BE2C (cell line): Measurements from ENCODE around the gene NSMCE3.

Source experiments
- DNase-seq: peaks from one replicate; pipeline ENCODE4 v3.0.0-alpha.2; 2020
- H3K27me3 ChIP-seq: fragments of 250-450 bp; sonication (Bioruptor Pico); 2 replicates; pipeline ENCODE4 v1.5.1; 2020; ENCODE audit warnings: mild to moderate bottlenecking
- H3K36me3 ChIP-seq: fragments of 250-450 bp; sonication (Bioruptor Pico); 2 replicates; pipeline ENCODE4 v1.5.1; 2020; ENCODE audit warnings: mild to moderate bottlenecking
- H3K4me1 ChIP-seq: fragments of 250-450 bp; sonication (Bioruptor Pico); 2 replicates; pipeline ENCODE4 v1.5.1; 2020
- H3K4me3 ChIP-seq: 2 replicates; pipeline ENCODE4 v1.5.1; 2011; ENCODE audit warnings: low read depth, low read length
- H3K9me3 ChIP-seq: fragments of 250-450 bp; sonication (Bioruptor Pico); 2 replicates; pipeline ENCODE4 v1.5.1; 2020
- TF ChIP-seq, protein P1 (sequence below): IDR thresholded peaks from 2 replicates; pipeline ENCODE4 v1.5.1; 2012; ENCODE audit warnings: mild to moderate bottlenecking, low read depth, low read length

The NSMCE3 gene

DNA sequence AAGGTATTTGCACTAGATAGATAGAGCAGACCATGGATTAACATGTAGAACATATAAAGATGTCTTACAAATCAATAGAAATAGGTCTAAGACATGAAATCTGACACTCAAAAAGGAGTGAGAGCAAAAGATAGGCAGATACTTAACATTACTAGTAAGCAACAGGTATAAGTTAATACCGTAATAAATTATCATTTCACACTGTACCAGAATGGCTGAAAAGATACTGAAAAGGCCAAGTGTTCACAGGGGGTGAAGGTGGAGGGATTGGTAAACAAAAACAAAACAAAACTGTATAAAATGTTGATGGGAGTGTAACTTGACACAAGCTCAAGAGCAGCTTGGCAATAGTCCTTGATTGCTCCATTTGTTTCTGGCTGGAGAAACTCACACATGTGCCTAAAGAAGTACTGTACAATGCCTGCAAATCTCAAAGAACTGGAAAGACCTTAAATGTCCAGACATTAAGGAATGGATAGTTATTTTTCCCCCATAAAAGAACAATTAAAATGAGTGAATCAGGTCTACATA, 3.5 kb downstream of the NSMCE3 start:
- TF ChIP-seq, protein P1, sequence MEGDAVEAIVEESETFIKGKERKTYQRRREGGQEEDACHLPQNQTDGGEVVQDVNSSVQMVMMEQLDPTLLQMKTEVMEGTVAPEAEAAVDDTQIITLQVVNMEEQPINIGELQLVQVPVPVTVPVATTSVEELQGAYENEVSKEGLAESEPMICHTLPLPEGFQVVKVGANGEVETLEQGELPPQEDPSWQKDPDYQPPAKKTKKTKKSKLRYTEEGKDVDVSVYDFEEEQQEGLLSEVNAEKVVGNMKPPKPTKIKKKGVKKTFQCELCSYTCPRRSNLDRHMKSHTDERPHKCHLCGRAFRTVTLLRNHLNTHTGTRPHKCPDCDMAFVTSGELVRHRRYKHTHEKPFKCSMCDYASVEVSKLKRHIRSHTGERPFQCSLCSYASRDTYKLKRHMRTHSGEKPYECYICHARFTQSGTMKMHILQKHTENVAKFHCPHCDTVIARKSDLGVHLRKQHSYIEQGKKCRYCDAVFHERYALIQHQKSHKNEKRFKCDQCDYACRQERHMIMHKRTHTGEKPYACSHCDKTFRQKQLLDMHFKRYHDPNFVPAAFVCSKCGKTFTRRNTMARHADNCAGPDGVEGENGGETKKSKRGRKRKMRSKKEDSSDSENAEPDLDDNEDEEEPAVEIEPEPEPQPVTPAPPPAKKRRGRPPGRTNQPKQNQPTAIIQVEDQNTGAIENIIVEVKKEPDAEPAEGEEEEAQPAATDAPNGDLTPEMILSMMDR = no peak
- H3K9me3 ChIP-seq = no peaks in the 10 kb centered on the region
- no peaks in the 10 kb centered on the region for H3K4me1 ChIP-seq
- DNase-seq = no peak
- no peaks in the 10 kb centered on the region for H3K27me3 ChIP-seq
- no peaks in the 10 kb centered on the region for H3K36me3 ChIP-seq
- H3K4me3 ChIP-seq = no peak overlapping the region

DNA sequence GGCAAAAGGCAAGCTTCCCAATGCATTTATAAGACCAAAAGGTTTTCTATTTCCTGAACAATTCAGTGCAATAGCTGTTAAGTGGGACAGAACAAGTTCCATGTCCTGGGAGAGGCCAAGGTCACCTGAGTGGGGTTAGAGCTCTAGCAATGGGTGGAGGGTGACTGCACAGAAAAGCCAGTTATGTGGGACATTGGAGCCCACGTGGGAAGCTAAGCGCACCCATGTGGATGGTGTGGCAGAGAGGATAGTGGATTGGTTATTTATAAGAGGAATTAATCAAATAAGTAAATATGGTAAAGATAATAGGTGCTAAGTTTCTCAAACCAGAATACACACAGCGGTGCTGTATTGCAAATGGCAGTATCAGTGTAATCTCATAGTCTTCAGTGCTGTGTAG, 6.3 kb downstream of the NSMCE3 start:
- H3K27me3 ChIP-seq = no peaks in the 10 kb centered on the region
- H3K4me3 ChIP-seq = no peak overlapping the region
- no peaks in the 10 kb centered on the region for H3K36me3 ChIP-seq
- H3K4me1 ChIP-seq = no peaks in the 10 kb centered on the region
- DNase-seq = no peak
- H3K9me3 ChIP-seq = no peaks in the 10 kb centered on the region
- TF ChIP-seq, protein P1 = no peak

DNA sequence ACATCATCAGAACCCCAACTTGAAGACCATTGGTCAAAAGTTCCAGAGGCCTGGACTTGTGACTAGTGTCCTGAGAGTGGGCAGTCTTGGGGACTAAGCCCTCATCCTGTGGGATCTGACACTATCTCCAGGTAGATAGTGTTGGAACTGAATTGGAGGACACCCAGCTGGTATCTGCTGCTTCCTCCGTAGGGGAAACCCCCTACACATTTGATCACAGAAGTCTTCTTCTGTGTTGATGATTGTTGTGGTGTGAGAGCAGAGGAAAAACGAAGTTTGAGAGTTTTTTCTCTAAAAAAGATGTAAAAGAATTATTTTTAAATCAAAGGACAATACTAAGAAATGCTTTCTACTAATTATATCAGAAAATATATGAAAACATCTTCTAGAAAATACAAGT, 6.9 kb downstream of the NSMCE3 start:
- DNase-seq = no peak
- H3K27me3 ChIP-seq = no peaks in the 10 kb centered on the region
- H3K4me1 ChIP-seq = no peaks in the 10 kb centered on the region
- TF ChIP-seq, protein P1 = no peak
- no peak overlapping the region for H3K4me3 ChIP-seq
- no peaks in the 10 kb centered on the region for H3K36me3 ChIP-seq
- H3K9me3 ChIP-seq = no peaks in the 10 kb centered on the region

DNA sequence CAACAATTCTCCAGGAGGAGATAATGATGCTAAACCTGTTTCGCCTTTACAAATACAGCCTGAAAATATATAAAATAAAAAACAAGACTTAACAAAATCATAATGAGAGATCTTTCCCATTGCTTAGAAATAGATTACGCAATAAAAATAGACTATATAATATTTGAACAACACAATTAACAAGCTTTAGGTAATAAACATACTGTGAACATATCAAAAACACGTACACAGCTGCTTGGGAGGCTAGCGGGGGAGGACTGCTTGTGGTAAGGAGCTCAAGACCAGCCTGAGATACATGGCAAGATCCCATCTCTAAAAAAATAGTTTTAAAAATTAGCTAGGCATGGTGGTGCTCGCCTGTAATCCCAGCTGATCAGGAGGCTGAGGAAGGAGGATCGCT, 8.7 kb downstream of the NSMCE3 start:
- no peak for DNase-seq
- no peak overlapping the region for H3K4me3 ChIP-seq
- H3K36me3 ChIP-seq = no peaks in the 10 kb centered on the region
- TF ChIP-seq, protein P1 = no peak
- no peaks in the 10 kb centered on the region for H3K27me3 ChIP-seq
- no peaks in the 10 kb centered on the region for H3K4me1 ChIP-seq
- H3K9me3 ChIP-seq = no peaks in the 10 kb centered on the region

DNA sequence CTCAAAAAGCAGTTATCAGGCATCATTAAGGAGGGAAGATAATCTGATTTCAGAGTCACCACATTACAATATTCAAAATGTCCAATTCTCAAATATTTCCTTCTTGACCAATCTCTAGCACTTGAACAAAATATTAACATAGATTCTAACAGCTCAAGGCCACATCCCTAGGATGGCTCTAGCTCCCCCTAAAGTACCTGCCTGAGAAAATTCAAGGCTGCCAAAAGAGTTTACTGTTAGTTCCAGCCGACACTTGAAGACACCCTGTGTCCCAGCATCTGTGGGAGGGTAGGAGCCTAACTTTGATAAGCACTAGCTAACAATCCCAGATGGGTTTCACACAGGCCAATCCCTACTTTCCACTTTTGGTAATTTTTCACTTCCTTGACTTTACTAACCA, 10.4 kb downstream of the NSMCE3 start:
- Histone ChIP-seq H3K9me3 (no peaks in the 10 kb centered on the region), H3K4me3 (no peak overlapping the region), H3K36me3 (no peaks in the 10 kb centered on the region), H3K27me3 (no peaks in the 10 kb centered on the region), H3K4me1 (no peaks in the 10 kb centered on the region)
- no peak for DNase-seq
- TF ChIP-seq, protein P1 = peak; percentile 13; the same call in 1 of the 2 replicates

DNA sequence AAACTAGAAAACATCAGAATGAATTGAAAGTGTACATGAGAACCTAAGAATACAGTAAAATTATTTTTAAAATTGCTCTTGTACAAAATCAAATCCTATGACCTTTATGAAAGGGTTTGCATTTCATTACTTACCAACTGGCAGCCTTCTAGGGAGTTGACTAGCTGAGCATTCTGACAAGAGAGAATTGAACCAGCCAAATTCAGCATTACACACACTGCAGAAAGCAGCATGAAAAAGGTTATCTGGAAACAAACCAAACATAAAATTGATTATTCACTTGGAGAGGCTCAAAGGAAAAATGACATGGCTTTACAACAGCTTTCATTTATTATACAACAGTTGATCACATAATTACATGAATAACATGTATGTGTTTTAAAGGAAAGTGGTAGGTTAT, 17.4 kb downstream of the NSMCE3 start:
- Histone ChIP-seq H3K4me3 (no peak overlapping the region), H3K9me3 (no peaks in the 10 kb centered on the region), H3K36me3 (no peaks in the 10 kb centered on the region), H3K4me1 (no peaks in the 10 kb centered on the region), H3K27me3 (no peaks in the 10 kb centered on the region)
- DNase-seq = no peak
- TF ChIP-seq, protein P1 = no peak
